ENCODE measurements around the gene PRDM4. TPM values are rescaled to one million over a fixed set of nuclear protein-coding genes. Genes with fewer than 3 reads are reported as not detected.

The PRDM4 gene
- total RNA-seq, 1 experiment from 2014 or later: 20.5 TPM

DNA sequence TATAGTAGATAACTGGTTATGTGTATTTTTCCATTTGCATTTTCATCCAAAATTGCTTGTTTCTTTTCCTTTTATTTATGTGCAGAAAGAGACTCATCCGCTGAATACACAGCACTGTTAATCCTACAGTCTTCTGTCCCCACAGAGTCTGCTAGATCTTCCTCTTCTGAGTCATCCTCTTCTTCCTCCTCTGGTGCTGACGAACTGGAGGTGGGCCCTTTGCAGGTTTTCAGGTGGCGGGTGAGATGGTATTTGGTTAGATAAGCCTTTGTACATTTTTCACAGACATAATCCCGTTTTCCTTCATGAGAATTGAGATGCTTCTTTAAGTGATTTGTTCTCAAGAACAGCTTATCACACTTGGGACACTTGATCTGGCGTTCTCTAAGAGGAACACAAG, 26.8 kb downstream of the PRDM4 start:
- no peak for ATAC-seq
- Mint-ChIP-seq H3K4me3 (no peak overlapping the region), H3K36me3 (peaks cover 47% of the 10 kb centered on the region), H3K27me3 (ENCODE audit: low read depth) (no peaks in the 10 kb centered on the region), H3K27ac (no peak overlapping the region), H3K4me1 (no peaks in the 10 kb centered on the region), H3K9me3 (no peaks in the 10 kb centered on the region)
- ChIA-PET CTCF (no interaction called here), POLR2A (no interaction called here)
- DNase-seq (ENCODE audit: low spot score): no peak
- TF ChIP-seq NFYB (CRISPR knock-in tag; conservative IDR thresholded peaks at IDR 0.05; ENCODE audit: low read depth): no peak
- no peak for TF ChIP-seq ESRRA (CRISPR knock-in tag; IDR thresholded peaks at IDR 0.05; ENCODE audit: borderline replicate concordance)
- TF ChIP-seq ZNF232 (CRISPR knock-in tag; IDR thresholded peaks at IDR 0.05): no peak

GRCh38 chr12:107732365-107732764, 28.6 kb downstream of the PRDM4 start:
- H3K4me3 Mint-ChIP-seq: no peak overlapping the region
- ChIA-PET CTCF (interaction anchor here (1.0 to 1.8 kb wide), 3 partner anchors 56 to 153 kb away, joined by 3 to 7 read pairs (median 6); no protein-coding TSS in a partner anchor), POLR2A (no interaction called here)
- peak overlapping the region; percentile 18; the same call in 1 of the 2 replicates for H3K27ac Mint-ChIP-seq
- H3K4me1 Mint-ChIP-seq: no peaks in the 10 kb centered on the region
- peak; percentile 12 for DNase-seq (ENCODE audit: low spot score)
- TF ChIP-seq ZNF671 (CRISPR knock-in tag; IDR thresholded peaks at IDR 0.05): no peak
- no peak for TF ChIP-seq ZNF423 (CRISPR knock-in tag; IDR thresholded peaks at IDR 0.05)
- TF ChIP-seq TEAD1 (CRISPR knock-in tag; IDR thresholded peaks at IDR 0.05): no peak
- TF ChIP-seq, protein P1, sequence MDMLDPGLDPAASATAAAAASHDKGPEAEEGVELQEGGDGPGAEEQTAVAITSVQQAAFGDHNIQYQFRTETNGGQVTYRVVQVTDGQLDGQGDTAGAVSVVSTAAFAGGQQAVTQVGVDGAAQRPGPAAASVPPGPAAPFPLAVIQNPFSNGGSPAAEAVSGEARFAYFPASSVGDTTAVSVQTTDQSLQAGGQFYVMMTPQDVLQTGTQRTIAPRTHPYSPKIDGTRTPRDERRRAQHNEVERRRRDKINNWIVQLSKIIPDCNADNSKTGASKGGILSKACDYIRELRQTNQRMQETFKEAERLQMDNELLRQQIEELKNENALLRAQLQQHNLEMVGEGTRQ (CRISPR knock-in tag; IDR thresholded peaks at IDR 0.05): no peak
- TF ChIP-seq, protein P2, sequence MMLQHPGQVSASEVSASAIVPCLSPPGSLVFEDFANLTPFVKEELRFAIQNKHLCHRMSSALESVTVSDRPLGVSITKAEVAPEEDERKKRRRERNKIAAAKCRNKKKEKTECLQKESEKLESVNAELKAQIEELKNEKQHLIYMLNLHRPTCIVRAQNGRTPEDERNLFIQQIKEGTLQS (CRISPR knock-in tag; conservative IDR thresholded peaks at IDR 0.05): no peak
- no peak for TF ChIP-seq FOXP1 (CRISPR knock-in tag; IDR thresholded peaks at IDR 0.05; ENCODE audit: borderline replicate concordance)
- TF ChIP-seq E2F5 (CRISPR knock-in tag; IDR thresholded peaks at IDR 0.05): no peak
- no peak for TF ChIP-seq ZNF219 (CRISPR knock-in tag; IDR thresholded peaks at IDR 0.05; ENCODE audit: borderline replicate concordance)
- TF ChIP-seq GRHL2 (CRISPR knock-in tag; IDR thresholded peaks at IDR 0.05; ENCODE audit: insufficient replicate concordance, severe bottlenecking): no peak
- no peak for TF ChIP-seq GABPB1 (CRISPR knock-in tag; IDR thresholded peaks at IDR 0.05)
- TF ChIP-seq, protein P3, sequence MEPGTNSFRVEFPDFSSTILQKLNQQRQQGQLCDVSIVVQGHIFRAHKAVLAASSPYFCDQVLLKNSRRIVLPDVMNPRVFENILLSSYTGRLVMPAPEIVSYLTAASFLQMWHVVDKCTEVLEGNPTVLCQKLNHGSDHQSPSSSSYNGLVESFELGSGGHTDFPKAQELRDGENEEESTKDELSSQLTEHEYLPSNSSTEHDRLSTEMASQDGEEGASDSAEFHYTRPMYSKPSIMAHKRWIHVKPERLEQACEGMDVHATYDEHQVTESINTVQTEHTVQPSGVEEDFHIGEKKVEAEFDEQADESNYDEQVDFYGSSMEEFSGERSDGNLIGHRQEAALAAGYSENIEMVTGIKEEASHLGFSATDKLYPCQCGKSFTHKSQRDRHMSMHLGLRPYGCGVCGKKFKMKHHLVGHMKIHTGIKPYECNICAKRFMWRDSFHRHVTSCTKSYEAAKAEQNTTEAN (CRISPR knock-in tag; IDR thresholded peaks at IDR 0.05): no peak
- no peak for TF ChIP-seq ZBTB21 (CRISPR knock-in tag; IDR thresholded peaks at IDR 0.05; ENCODE audit: borderline replicate concordance)
- TF ChIP-seq SMAD3 (CRISPR knock-in tag; IDR thresholded peaks at IDR 0.05; ENCODE audit: borderline replicate concordance): no peak
- no peak for TF ChIP-seq RELA (CRISPR knock-in tag; IDR thresholded peaks at IDR 0.05; ENCODE audit: borderline replicate concordance)
- TF ChIP-seq EMX1 (CRISPR knock-in tag; IDR thresholded peaks at IDR 0.05): no peak
- peak; percentile 84 for ATAC-seq
- peaks cover 31% of the 10 kb centered on the region for H3K36me3 Mint-ChIP-seq
- H3K9me3 Mint-ChIP-seq: peaks cover under 1% of the 10 kb centered on the region
- no peaks in the 10 kb centered on the region for H3K27me3 Mint-ChIP-seq (ENCODE audit: low read depth)

GRCh38 chr12:107731366-107731765, 29.6 kb downstream of the PRDM4 start:
- POLR2A ChIA-PET: no interaction called here
- no peak overlapping the region for H3K27ac Mint-ChIP-seq
- no peaks in the 10 kb centered on the region for H3K4me1 Mint-ChIP-seq
- H3K27me3 Mint-ChIP-seq (ENCODE audit: low read depth): peaks cover 3% of the 10 kb centered on the region; the same call in 1 of the 2 replicates
- TF ChIP-seq NR1H2 (CRISPR knock-in tag; IDR thresholded peaks at IDR 0.05) (no peak), HMGA2 (CRISPR knock-in tag; IDR thresholded peaks at IDR 0.05) (no peak), ATF2 (CRISPR knock-in tag; IDR thresholded peaks at IDR 0.05; ENCODE audit: borderline replicate concordance, low read depth) (no peak), ZNF416 (CRISPR knock-in tag; IDR thresholded peaks at IDR 0.05) (no peak), ZNF396 (CRISPR knock-in tag; IDR thresholded peaks at IDR 0.05; ENCODE audit: borderline replicate concordance) (no peak), GTF2I (CRISPR knock-in tag; conservative IDR thresholded peaks at IDR 0.05) (no peak), TEAD1 (CRISPR knock-in tag; IDR thresholded peaks at IDR 0.05) (no peak)
- TF ChIP-seq, protein P4, sequence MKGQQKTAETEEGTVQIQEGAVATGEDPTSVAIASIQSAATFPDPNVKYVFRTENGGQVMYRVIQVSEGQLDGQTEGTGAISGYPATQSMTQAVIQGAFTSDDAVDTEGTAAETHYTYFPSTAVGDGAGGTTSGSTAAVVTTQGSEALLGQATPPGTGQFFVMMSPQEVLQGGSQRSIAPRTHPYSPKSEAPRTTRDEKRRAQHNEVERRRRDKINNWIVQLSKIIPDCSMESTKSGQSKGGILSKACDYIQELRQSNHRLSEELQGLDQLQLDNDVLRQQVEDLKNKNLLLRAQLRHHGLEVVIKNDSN (CRISPR knock-in tag; IDR thresholded peaks at IDR 0.05): no peak
- CTCF ChIA-PET: interaction anchor here (1.0 to 1.8 kb wide), 3 partner anchors 61 to 181 kb away, joined by 3 to 7 read pairs (median 3); no protein-coding TSS in a partner anchor
- DNase-seq (ENCODE audit: low spot score): no peak
- H3K4me3 Mint-ChIP-seq: no peak overlapping the region
- no peak for ATAC-seq
- peaks cover 4% of the 10 kb centered on the region for H3K9me3 Mint-ChIP-seq
- H3K36me3 Mint-ChIP-seq: peaks cover 24% of the 10 kb centered on the region
